GF-D8 (cell line): ENCODE data around the gene HPSE2.
A peak's percentile ranks its signal among the peaks of the same experiment; 100 is the strongest.

ENCODE experiments used
- DNase-seq: peaks from one replicate; lab custom pipeline; 2025; lab: John Stamatoyannopoulos, UW

The HPSE2 gene

GRCh38 chr10:98461500-98461842 lies 774.2 kb downstream of the HPSE2 start:
- no peak for DNase-seq

GRCh38 chr10:98460837-98461499 lies 774.7 kb downstream of the HPSE2 start:
- DNase-seq: no peak

GRCh38 chr10:98458809-98459784 lies 776.6 kb downstream of the HPSE2 start:
- no peak for DNase-seq

GRCh38 chr10:98457721-98458120 lies 777.9 kb downstream of the HPSE2 start:
- no peak for DNase-seq

DNA sequence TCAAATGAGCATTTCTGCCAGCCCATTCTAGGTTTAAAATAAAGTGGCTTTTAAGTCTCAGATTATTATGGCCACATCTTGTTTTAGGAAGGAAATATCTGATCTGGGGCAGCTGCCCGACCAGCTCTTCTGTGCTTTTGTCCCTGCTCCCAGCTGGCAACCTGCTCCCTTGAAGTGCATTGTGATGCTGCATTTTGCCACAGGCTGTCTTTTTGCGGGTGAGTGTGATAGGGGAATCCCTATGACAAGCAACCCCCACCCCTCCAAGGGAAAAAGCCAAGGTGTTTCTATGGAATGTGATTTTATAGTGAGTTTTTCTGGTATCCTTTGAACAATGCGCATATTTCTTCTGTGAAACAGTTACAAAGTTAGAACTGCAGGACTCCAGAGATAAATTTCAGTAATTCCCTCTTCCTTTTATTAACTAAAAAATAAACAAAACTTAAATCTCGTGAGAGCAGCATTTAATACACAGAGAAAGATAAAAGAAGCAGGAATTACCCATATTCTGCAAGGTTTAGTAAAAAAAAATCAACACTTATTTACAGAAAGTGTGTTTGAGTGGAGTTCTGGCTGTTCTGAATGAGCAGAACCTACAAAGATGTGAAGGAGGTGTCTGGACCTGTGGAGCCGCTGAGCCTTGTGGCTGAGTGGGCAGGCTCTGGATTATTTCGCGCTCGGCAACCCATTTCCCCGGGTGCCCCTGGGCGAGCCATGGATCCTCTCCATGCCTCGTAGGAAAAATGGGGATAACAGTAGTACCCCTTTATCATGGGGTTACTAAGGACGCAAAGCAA lies 778.8 kb downstream of the HPSE2 start:
- DNase-seq: no peak

DNA sequence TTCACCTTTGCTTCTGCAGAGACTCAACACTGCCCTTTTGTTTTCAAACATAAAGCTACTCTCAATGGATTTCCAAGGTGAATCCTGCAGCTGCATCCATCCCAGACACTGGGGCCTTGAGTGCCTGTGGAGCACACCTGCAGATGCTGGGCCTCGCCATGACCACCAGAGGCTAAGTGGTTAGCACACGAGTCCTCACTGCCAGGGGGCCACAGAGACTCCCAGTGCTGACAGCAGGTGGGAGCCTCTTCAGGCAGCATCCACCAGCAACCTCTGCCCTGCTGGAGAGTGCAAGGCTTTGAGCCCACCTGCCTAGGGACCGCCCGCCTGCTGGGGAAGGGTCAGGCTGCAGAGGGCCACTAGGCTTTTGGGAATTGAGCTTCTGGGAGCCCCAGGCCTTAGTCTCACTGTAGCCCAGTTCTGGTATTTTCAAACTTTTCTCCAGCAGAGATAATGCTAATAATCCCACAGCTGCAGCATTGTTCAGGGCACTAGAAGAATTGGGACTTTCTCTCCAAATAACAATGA lies 779.5 kb downstream of the HPSE2 start:
- DNase-seq: no peak

- DNase-seq: no peak
These were observed 781.9 kb downstream of the HPSE2 start for GRCh38 chr10:98453729-98454128.

- DNase-seq: no peak
These were observed 785.0 kb downstream of the HPSE2 start for GRCh38 chr10:98450618-98451017.

DNA sequence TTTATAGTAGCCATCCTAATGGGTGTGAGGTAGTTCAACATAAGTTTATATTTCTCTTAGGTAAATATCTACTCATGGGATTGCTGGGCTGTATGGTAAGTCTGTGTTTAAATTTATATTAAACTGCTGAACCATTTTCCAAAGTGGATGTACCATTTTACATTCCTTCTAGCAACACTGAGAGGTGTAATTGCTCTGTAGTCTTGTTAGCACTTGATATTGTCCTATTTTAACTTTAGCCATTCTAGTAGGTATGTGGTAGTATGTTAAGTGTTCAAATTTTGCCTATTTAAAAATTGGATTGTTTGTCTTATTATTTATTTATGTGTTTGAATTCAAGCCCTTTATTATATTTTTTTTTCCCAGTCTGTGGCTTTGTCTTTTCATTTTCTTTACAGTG lies 786.4 kb downstream of the HPSE2 start:
- DNase-seq: no peak

DNA sequence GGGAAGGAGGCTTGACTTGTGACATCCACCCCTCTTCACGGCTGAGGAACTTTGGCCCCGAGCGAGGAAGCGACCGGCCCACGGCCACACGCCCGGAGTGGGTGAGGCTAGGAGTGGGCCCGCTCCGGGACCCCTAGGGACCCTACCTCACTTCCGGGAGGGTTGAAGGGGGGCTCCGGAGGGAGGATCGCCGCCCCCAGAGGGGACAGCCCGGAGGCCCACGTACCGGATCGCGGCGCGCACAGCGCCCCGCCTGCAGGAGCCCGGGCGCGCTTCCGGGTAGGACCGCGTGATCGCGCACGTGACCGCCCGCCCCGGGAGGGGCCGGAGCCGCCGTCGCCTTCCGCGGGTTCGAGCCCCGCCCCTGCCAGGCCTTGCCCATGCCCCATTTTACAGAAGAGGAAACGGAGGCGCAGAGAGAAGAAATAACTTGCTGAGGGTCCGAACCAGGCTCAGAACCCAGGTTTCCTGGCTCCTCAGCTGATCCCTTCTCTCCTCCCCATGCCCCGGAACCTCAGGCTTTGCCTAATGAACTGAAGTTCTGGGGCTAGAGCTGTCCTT lies 788.9 kb downstream of the HPSE2 start, which contains the start of gene HPS1:
HPS1 (minus strand) TSS at position 275 of the 561 bp plus-strand sequence. CDS start 3,695 bp downstream, outside the sequence.
- peak; percentile 34 for DNase-seq

- peak; percentile 9 for DNase-seq
These were observed 789.4 kb downstream of the HPSE2 start for GRCh38 chr10:98446151-98446660.

DNA sequence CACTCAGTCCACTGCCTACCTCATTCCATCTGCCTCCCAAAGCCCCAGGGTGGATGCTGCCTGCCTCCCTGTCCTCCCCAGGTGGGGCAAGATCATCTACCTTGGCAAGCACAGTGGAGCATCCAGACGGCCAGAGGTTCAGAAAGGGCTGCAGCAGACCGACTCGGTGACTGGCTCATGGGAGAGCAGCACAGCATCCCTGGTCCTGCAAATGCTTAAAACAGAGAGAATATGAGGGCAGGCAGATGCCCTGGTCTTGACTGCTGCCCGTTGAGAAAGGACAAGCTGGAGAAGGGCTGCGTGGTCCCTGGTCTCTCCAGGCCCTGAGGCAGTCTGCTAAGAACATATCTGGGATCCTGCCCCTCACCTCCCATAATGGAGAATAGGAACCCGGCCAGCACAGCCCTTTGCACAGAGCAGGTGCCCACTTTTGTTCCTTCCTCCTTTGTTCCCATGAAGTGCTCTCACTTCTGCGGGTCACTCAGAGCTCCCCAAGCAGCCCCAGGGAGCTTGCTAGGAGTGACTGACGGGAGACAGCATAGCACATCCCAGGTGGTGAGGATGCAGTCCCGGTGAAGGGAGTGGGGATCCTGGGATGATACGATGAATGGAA lies 790.3 kb downstream of the HPSE2 start:
- no peak for DNase-seq

DNA sequence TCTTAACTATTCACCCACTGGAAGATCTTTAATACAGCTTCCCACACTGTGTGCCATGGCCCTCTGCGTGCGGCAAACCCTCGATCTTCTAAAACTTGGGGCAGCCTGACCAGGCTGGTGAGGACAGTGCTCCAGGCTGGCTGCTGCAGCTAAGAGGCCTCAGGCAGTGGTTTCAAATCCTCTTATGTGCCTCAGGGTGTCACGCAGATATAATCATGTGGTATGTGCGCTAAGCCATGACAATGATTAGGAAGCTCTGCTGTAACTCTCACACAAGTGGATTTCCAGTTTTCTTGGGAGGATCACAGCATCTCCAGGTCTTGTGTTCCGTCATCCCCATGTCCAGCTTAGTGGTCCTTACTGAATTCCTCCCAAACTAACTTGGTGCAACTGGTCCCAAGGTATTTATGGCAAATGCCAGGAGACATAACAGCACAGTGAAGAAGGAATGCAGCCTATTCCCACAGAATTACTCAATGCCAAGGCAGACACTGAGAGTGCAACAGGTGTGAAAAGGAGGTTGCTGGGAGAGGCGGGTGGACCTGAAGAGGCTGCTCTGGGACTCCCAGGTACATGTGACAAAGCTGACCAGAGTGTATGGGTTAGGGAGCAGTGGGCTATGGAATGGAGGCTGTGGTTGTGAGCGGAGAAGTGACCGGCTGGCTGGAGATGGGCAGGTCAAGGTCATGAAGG lies 791.2 kb downstream of the HPSE2 start:
- DNase-seq: no peak

- DNase-seq: no peak
These were observed 796.9 kb downstream of the HPSE2 start for GRCh38 chr10:98438715-98439114.

- no peak for DNase-seq
These were observed 798.9 kb downstream of the HPSE2 start for GRCh38 chr10:98436704-98437103.

DNA sequence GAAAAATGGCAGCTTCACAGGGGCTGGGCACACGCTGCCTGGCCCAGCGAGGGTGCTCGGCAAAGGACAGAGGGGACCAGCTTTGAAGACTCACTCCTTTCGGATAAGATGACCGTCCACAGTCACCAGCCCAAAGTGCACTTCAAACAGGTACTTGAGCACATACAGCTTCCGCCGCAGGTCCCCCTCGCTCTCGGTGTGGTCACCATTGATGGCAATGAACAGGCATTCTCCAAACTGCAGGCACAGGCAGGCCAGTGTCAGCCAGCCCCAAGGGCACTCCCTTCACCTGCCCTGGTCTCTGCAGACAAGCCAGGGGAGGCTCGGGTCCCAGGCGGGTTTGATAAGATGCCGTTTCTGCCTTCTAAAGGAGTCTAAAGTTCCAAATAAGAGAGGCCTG lies 800.5 kb downstream of the HPSE2 start:
- no peak for DNase-seq

DNA sequence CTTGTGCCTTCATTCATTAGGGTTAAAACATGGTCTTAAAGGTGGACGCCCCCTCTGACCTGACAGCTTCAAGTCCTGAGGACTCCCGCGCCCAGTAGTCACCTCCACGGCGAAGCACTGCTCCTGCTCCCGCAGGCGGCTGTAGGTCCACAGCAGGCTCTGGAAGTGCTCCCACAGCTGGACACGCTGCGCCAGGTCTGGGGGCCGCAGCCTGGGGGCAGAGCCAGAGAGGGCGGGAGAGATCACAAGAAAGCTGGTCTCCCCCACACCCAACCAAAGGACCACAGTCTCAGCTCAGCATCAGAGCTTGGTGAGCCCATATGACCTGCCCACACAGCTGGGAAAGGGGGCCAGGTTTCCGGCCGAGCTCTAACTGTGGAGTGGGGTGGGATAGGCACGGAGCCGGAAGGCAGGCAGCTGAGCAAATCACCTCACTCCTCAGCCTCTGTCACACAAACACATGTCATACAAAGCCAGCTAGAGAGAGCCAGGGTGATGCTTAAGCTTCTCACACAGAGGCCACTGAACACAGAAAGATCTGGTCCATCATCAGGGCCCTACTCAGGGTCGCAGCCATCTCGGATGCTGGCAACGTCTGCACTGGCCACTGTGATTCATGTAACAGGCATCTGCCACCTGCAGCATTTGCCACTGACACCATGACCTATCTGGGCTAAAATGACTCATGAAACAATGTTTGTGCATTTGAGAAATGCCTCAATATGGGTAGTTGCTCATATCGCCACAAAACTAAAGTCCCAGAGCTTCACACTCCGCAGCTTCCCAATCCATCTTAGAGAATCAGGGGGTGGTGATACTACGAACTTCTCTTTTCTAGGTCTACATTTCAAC lies 801.5 kb downstream of the HPSE2 start:
- no peak for DNase-seq

GRCh38 chr10:98433371-98433770 lies 802.3 kb downstream of the HPSE2 start:
- no peak for DNase-seq

DNA sequence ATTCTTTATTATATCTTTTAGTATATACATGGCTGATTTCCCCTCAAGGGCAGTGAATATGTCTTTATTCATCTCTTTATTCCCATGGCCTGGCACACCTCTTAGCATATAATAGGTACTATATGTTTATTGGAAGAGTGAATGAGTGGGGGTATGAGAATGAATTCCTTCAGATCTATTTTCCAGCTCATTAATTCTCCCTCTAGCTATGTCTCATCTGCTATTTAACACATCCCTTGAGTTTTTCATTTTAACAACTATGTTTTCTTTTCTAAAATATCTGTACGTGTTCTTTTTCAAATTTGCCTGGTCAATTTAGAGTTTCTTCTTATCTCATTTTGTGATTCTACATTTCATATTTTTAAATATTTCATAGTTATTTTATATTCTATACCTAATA lies 803.3 kb downstream of the HPSE2 start:
- no peak for DNase-seq

DNA sequence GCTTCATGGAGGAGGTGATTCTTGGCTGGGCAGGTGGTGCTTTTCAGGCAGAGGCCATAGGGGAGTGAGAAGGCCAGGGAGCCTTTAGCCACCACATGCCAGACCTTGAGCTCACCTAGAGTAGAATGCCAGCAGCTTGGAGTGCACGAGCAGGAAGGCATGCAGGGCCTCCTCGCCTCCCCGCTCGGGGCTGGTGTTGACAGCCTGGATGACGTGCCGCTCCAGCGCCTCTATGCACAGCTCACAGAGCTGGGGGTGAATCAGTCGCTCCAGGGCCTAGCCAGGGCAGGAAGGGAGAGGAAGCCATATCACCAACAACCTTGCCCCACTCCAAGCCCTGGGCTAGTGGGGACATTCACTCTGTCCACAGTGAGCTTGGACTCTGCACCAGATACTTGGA lies 804.6 kb downstream of the HPSE2 start:
- no peak for DNase-seq
